ENCODE results near the gene ZSCAN21.

DNA sequence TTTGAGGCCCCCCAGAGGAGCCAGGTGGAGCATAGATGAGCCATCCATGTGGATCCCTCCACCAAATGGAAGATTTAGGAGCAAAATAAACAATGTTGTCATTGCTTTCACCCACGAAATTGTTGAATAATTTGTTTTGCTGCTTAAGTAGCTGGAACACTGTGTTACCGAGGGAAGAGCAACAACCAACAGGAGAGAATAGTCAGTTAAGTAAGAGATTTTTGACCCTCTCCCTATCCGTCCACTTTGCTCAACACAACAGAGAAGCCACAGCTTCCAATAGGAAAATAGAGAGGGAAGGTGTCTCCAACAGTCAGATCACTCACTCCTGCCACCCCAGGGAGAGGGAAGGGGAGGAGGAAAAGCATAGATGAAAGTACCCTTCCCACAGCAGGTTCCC, 38.1 kb upstream of the ZSCAN21 start:
- TF ChIP-seq, protein P1, sequence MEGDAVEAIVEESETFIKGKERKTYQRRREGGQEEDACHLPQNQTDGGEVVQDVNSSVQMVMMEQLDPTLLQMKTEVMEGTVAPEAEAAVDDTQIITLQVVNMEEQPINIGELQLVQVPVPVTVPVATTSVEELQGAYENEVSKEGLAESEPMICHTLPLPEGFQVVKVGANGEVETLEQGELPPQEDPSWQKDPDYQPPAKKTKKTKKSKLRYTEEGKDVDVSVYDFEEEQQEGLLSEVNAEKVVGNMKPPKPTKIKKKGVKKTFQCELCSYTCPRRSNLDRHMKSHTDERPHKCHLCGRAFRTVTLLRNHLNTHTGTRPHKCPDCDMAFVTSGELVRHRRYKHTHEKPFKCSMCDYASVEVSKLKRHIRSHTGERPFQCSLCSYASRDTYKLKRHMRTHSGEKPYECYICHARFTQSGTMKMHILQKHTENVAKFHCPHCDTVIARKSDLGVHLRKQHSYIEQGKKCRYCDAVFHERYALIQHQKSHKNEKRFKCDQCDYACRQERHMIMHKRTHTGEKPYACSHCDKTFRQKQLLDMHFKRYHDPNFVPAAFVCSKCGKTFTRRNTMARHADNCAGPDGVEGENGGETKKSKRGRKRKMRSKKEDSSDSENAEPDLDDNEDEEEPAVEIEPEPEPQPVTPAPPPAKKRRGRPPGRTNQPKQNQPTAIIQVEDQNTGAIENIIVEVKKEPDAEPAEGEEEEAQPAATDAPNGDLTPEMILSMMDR (conservative IDR thresholded peaks at IDR 0.05; ENCODE audit: low read length): no peak
- no peak for TF ChIP-seq EZH2phosphoT487 (IDR thresholded peaks at IDR 0.05; ENCODE audit: borderline replicate concordance, low read depth, low read length)
